Heart left ventricle (tissue), 16 donors: ENCODE data around the gene FKBP1B. TPM values are rescaled to one million over a fixed set of nuclear protein-coding genes. Genes with fewer than 3 reads are reported as not detected.

Experiments used
- ATAC-seq, 4 donors: fragments of 200-7000 bp; cut with Tn5 transposase; one replicate each; pipeline ENCODE4 v1.9.1; 2020 to 2022; ENCODE audit warnings: moderate library complexity in 4 of 4, mild to moderate bottlenecking in 3 of 4, moderate number of reproducible peaks in 1 of 4
- DNase-seq, 5 donors: peaks; one replicate each; pipeline ENCODE4 v3.0.0-alpha.2; 2020
- H3K27ac ChIP-seq, 12 donors: fragments of 200-600 bp; sonication (generic) in 4 of 12; one replicate each; pipeline versions ENCODE4 v1.5.0 to v1.8.0; 2016 to 2022; ENCODE audit warnings: mild to moderate bottlenecking in 2 of 12
- H3K27me3 ChIP-seq, 9 donors: fragments of 200-600 bp; sonication (generic) in 2 of 9; one replicate each; pipeline versions ENCODE4 v1.5.1 to v1.8.0; 2016 to 2022; ENCODE audit warnings: mild to moderate bottlenecking in 3 of 9
- H3K36me3 ChIP-seq, 9 donors: fragments of 200-600 bp; sonication (generic) in 2 of 9; one replicate each; pipeline versions ENCODE4 v1.5.0 to v1.8.0; 2018 to 2022; ENCODE audit warnings: mild to moderate bottlenecking in 2 of 9
- H3K4me1 ChIP-seq, 12 donors: fragments of 200-600 bp; sonication (generic) in 4 of 12; one replicate each; pipeline versions ENCODE4 v1.5.0 to v1.8.0; 2016 to 2022; ENCODE audit warnings: mild to moderate bottlenecking in 3 of 12
- H3K4me3 ChIP-seq, 12 donors: fragments of 200-600 bp; sonication (generic) in 4 of 12; one replicate each; pipeline versions ENCODE4 v1.5.0 to v1.8.0; 2017 to 2022; ENCODE audit warnings: mild to moderate bottlenecking in 9 of 12, moderate library complexity in 4 of 12
- H3K9me3 ChIP-seq, 12 donors: fragments of 200-600 bp; sonication (generic) in 4 of 12; one replicate each; pipeline versions ENCODE4 v1.5.0 to v1.8.0; 2016 to 2022; ENCODE audit warnings: mild to moderate bottlenecking in 1 of 12
- CTCF ChIP-seq, 12 donors: fragments of 200-600 bp; sonication (generic) in 4 of 12; IDR thresholded peaks; one replicate each; pipeline versions ENCODE4 v1.5.0 to v1.8.0; 2018 to 2022; ENCODE audit warnings: antibody characterized with exemption in 12 of 12, mild to moderate bottlenecking in 5 of 12
- POLR2A ChIP-seq, 2 donors: fragments of 450-650 bp; IDR thresholded peaks; one replicate each; pipeline ENCODE4 v1.6.1; 2017; ENCODE audit warnings: antibody characterized with exemption in 2 of 2, mild to moderate bottlenecking in 2 of 2, moderate library complexity in 2 of 2
- WGBS, 4 donors: extraction: QIAGEN DNeasy Blood & Tissue Kit in 2 of 4; methylation state at CpG; one replicate each; pipeline versions ENCODE4 v1.1.5 to v1.1.7; 2013 to 2018; 5-methylcytosine and 5-hydroxymethylcytosine counted together
- intact Hi-C, 10 donors: fragments of 100-400 bp; cut with DNase I; formaldehyde crosslinking; loops; one replicate each; pipeline versions ENCODE4 v1.11.1 to v1.14.2; 2022
- polyA plus RNA-seq, 2 donors: library from polyadenylated mRNA; stranded (reverse); fragments of 200-250 nt; gene quantifications; one replicate each; pipeline ENCODE4 v1.2.3, GENCODE V29; 2013
- total RNA-seq, 9 donors: library from RNA; depleted of rRNA in 2 of 9; stranded (reverse); fragments of >200 nt in 2 of 9; fragmentation: NEBNext Ultra II Directional in 3 of 9; extraction: Animal tissue kit (Norgen Biotek cat#: 25700) in 3 of 9; gene quantifications; one replicate each; pipeline versions ENCODE4 v1.1.0 to v1.2.4, GENCODE V29; 2016 to 2023
- donor health status: ischemic (EF 13 %, LVEDD 7.1; RV severe dilation, severe dysfunction).
- donor health status: healthy with polysubstance abuse.
- donor health status: DM: no; HTN: yes; CAD: no.
- donor health status: DM: no; HTN: no; CAD: no.
- donor health status: ischemic (EF 25% LVEDD 6.9; RV normal size, moderate dysfunction).
- donor health status: ischemic (EF 25% LVEDD 5.7; RV mildly dilated, moderate dysfunction).
- donor health status: healthy.
- donor health status: DM: yes; HTN: yes; CAD: no.
- donor health status: ischemic (EF 35%, LVEDD 5.7; RV mildly dilated, moderate dysfunction).
- donor health status: nonischemic (EF 11% LVEDD 7.7; RV severe dilation, severe dysfunction).
- donor health status: DM: yes; HTN: yes; CAD: no.
- donor health status: PGD.
- donor health status: ischemic (EF 29% LVEDD 5.4; RV normal size, mild dysfunction).
- donor health status: nonischemic (EF 23%, LVEDD 6.1; RV moderate dilation, normal function).

Gene FKBP1B
- total and polyA plus RNA-seq, 11 donors, result 1.4 to 7.6 (median 2.6) TPM

- Histone ChIP-seq H3K36me3 (peaks cover 0 to 56% (median 45%) of the 10 kb centered on the region in 9 donors), H3K27ac (peak overlapping the region; percentile 42 to 94 (median 87)), H3K27me3 (no peaks in the 10 kb centered on the region), H3K4me1 (peaks cover 0 to 28% (median 15%) of the 10 kb centered on the region in 12 donors), H3K9me3 (no peaks in the 10 kb centered on the region), H3K4me3 (peak overlapping the region; percentile 33 to 95 (median 81))
- peak in 2 of 4 donors; percentile 0 to 3 for ATAC-seq
- no peak for TF ChIP-seq POLR2A (IDR thresholded peaks at IDR 0.05)
- peak in 1 of 5 donors; percentile 71 for DNase-seq
- intact Hi-C loops, result loop anchor here in 6 of 10 donors (1.0 to 10.0 kb wide), 6 partner anchors 30 to 252 kb away; partner anchors contain the start of genes ATAD2B (in 5 of the 6) and WDCP (in 1 of the 6)
- WGBS, 4 donors, result 4 to 5% (median 4%) methylated on average over 38 to 41 of the region's 41 CpGs
These were observed 27.5 kb downstream of the FKBP1B start for GRCh38 chr2:24076849-24077534.

GRCh38 chr2:24077535-24077877, 28.0 kb downstream of the FKBP1B start:
- H3K27ac ChIP-seq, result peak overlapping the region; percentile 42 to 94 (median 87)
- ATAC-seq (no peak), DNase-seq (peak in 1 of 5 donors; percentile 28)
- peaks cover 0 to 31% (median 15%) of the 10 kb centered on the region in 12 donors for H3K4me1 ChIP-seq
- TF ChIP-seq CTCF (IDR thresholded peaks at IDR 0.05) (no peak), POLR2A (IDR thresholded peaks at IDR 0.05) (no peak)
- H3K27me3 ChIP-seq, result no peaks in the 10 kb centered on the region
- H3K9me3 ChIP-seq, result no peaks in the 10 kb centered on the region
- H3K4me3 ChIP-seq, result peak overlapping the region in 11 of 12 donors; percentile 48 to 95 (median 82)
- intact Hi-C loops, result loop anchor here in 5 of 10 donors (2.0 to 10.0 kb wide), 5 partner anchors 31 to 253 kb away; partner anchors contain the start of genes ATAD2B (in 4 of the 5) and WDCP (in 1 of the 5)
- 16 to 26% (median 18%) methylated on average over 7 to 9 of the region's 9 CpGs for WGBS, 4 donors
- peaks cover 0 to 56% (median 45%) of the 10 kb centered on the region in 9 donors for H3K36me3 ChIP-seq

GRCh38 chr2:24077879-24078278, 28.3 kb downstream of the FKBP1B start:
- intact Hi-C loops, result loop anchor here in 5 of 10 donors (2.0 to 10.0 kb wide), 5 partner anchors 31 to 253 kb away; partner anchors contain the start of genes ATAD2B (in 4 of the 5) and WDCP (in 1 of the 5)
- WGBS, 4 donors, result 68 to 82% (median 72%) methylated on average over 2 of the region's 2 CpGs
- H3K4me3 ChIP-seq, result peak overlapping the region in 7 of 12 donors; percentile 75 to 95 (median 82)

GRCh38 chr2:24080701-24081100, 31.2 kb downstream of the FKBP1B start:
- TF ChIP-seq POLR2A (IDR thresholded peaks at IDR 0.05) (no peak), CTCF (IDR thresholded peaks at IDR 0.05) (no peak)
- Histone ChIP-seq H3K9me3 (no peaks in the 10 kb centered on the region), H3K27ac (no peak overlapping the region), H3K4me1 (peaks cover 0 to 39% (median 21%) of the 10 kb centered on the region in 12 donors), H3K36me3 (peaks cover 0 to 41% (median 33%) of the 10 kb centered on the region in 9 donors), H3K4me3 (no peak overlapping the region), H3K27me3 (no peaks in the 10 kb centered on the region)
- 79 to 83% (median 81%) methylated on average over 2 of the region's 2 CpGs for WGBS, 4 donors
- DNase-seq (no peak), ATAC-seq (no peak)
- intact Hi-C loops, result loop anchor here in 7 of 10 donors (5.0 to 10.0 kb wide), 7 partner anchors 33 to 256 kb away; partner anchors contain the start of genes ATAD2B (in 3 of the 7), FKBP1B (in 1 of the 7) and WDCP (in 1 of the 7)

More at GRCh38 chr2:24077879-24078278, 28.3 kb downstream of the FKBP1B start:
- TF ChIP-seq POLR2A (IDR thresholded peaks at IDR 0.05) (no peak), CTCF (IDR thresholded peaks at IDR 0.05) (no peak)
- peaks cover 0 to 35% (median 15%) of the 10 kb centered on the region in 12 donors for H3K4me1 ChIP-seq
- peaks cover 0 to 56% (median 45%) of the 10 kb centered on the region in 9 donors for H3K36me3 ChIP-seq
- no peaks in the 10 kb centered on the region for H3K27me3 ChIP-seq
- H3K9me3 ChIP-seq, result no peaks in the 10 kb centered on the region
- peak overlapping the region in 8 of 12 donors; percentile 83 to 94 (median 88) for H3K27ac ChIP-seq
- DNase-seq (no peak), ATAC-seq (no peak)
